HG02571 (cell line): ENCODE results near the gene S100A6.
"Not testable (repeated sequence)": the region's sequence is repeated elsewhere in the genome, so short reads cannot be mapped to it uniquely, and the experiment has no call there.

Source experiments
- ATAC-seq: cut with Tn5 transposase; IDR thresholded peaks from one replicate; pipeline ENCODE4 v1.9.1; 2021; ENCODE audit warnings: mild to moderate bottlenecking, moderate library complexity; ENCODE audit not compliant: unreplicated experiment

S100A6 gene

GRCh38 chr1:153565529-153566374, 30.0 kb upstream of the S100A6 start, which contains the start of gene S100A2:
Gene S100A2 (minus strand): TSS chr1:153565844. CDS start chr1:153563877, 1,967 bp downstream.
- ATAC-seq: no peak

GRCh38 chr1:153563991-153564390, 28.2 kb upstream of the S100A6 start:
- ATAC-seq: no peak

GRCh38 chr1:153563483-153563901, 27.7 kb upstream of the S100A6 start:
- ATAC-seq: no peak

GRCh38 chr1:153562021-153562420, 26.2 kb upstream of the S100A6 start:
- ATAC-seq: not testable (repeated sequence)

- ATAC-seq: no peak
Measured at GRCh38 chr1:153561466-153561985, 25.7 kb upstream of the S100A6 start.

GRCh38 chr1:153560771-153561465, 25.1 kb upstream of the S100A6 start:
- ATAC-seq: no peak

GRCh38 chr1:153560241-153560640, 24.4 kb upstream of the S100A6 start:
- ATAC-seq: no peak

GRCh38 chr1:153557877-153558276, 22.1 kb upstream of the S100A6 start:
- no peak for ATAC-seq

- ATAC-seq: no peak
Measured at GRCh38 chr1:153556348-153556747, 20.6 kb upstream of the S100A6 start.

GRCh38 chr1:153553830-153554541, 18.2 kb upstream of the S100A6 start:
- ATAC-seq: no peak

- no peak for ATAC-seq
Measured at GRCh38 chr1:153553096-153553495, 17.3 kb upstream of the S100A6 start.

- no peak for ATAC-seq
Measured at GRCh38 chr1:153552335-153552734, 16.5 kb upstream of the S100A6 start.

GRCh38 chr1:153550827-153551500, 15.2 kb upstream of the S100A6 start:
- ATAC-seq: no peak

- no peak for ATAC-seq
Measured at GRCh38 chr1:153550398-153550758, 14.6 kb upstream of the S100A6 start.

GRCh38 chr1:153549741-153550397, 14.1 kb upstream of the S100A6 start:
- ATAC-seq: no peak

GRCh38 chr1:153548722-153549688, 13.2 kb upstream of the S100A6 start, which contains the start of gene S100A3:
Gene S100A3 (minus strand): TSS chr1:153549258. CDS start chr1:153548485, 773 bp downstream.
- no peak for ATAC-seq

GRCh38 chr1:153547560-153548551, 12.1 kb upstream of the S100A6 start:
- ATAC-seq: no peak
